DMS53 treated with DMSO at 0.1 percent for 48 hours (cell line): ENCODE measurements around the gene EYA2.
A peak's percentile ranks its signal among the peaks of the same experiment; 100 is the strongest.

Source experiments
- DNase-seq: peaks from one replicate; lab custom pipeline; 2025; ENCODE audit not compliant: unreplicated experiment; lab: John Stamatoyannopoulos, UW

The EYA2 gene

GRCh38 chr20:47133809-47134456 lies 239.3 kb downstream of the EYA2 start:
- no peak for DNase-seq

- DNase-seq = no peak
Measured at GRCh38 chr20:47136782-47137181, 242.1 kb downstream of the EYA2 start.

DNA sequence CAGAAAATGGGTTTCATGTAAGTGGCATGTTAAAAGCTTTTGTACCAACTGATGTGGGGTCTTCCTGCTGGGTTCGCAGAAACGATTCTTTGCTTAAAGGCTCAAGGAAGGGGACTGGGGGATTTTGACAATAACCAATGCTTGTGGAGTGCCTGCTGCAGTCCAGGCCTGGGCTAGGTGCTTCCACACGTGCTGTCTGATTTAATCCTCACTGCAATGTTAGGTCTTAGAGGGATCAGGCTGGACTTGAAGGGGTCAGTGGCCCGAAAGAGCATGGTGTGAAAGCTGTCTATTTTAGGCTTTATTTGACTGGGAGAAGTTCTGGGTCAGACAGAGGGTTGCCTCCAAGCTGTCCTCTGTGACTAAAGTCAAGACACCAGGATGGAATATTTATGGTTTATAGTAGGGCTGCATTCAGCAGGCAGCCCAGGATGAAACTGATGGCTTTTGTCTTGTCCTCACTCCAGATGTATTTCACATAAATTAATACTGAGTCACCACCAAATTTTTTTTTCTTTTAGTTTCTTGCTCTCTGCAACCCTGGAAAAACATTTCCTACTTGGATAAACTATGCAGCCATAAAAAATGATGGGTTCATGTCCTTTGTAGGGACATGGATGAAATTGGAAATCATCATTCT lies 242.7 kb downstream of the EYA2 start:
- DNase-seq = no peak

DNA sequence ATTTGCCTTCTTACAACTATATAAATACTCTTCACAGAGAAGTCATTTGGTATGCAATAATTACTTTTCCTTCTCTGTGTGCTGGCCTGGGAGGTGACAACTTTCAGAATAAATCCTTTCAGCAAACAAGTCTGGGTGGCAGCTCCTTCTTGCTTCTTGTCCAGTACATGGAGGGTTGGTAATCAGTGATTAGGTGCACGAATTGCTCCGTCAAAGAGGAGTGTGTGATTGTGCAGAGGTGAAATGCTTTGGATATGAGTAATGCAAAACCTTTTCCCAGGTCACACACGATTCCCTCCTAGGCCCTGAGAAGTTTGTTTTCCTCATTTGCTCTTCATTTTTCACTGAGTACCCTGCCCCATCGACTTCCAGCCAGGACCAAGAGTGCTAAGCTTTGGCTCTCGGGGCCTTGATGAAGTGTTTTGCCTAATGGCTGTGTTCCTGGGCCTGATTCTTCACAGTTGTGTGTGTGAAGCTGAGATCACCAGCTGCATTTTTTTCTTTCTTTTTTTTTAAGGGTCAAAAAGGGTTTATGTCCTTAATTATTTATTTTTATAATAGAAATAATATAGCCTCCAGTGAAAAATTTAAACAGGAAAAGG lies 245.4 kb downstream of the EYA2 start:
- DNase-seq = no peak

DNA sequence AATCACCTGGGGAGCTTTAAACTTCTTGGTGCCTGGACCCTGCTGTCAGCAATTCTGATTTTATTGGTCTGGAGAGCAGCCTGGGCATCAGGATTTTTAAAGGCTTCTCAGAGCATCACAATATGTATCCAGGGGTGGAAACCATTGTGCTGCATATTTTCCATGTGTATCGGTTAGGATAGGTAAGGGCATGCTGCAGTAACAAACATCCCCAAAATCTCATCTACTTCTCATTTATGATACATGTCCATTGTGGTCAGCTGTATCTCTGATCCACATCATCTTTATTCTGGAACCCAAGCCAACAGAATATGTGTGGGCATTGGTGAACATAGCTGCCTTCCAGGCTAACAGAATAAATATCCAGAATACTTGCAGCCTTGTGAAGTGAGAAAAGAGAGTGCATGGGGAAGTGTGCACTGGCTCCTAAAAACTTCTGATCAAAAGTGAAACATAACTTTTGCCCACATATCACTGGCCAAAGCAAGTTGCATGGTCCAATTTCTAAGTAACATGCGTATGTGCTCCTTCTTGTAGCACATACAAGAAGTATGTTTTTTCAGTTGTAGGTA lies 246.8 kb downstream of the EYA2 start:
- no peak for DNase-seq

- DNase-seq = no peak
Measured at GRCh38 chr20:47141941-47142773, 247.5 kb downstream of the EYA2 start.

GRCh38 chr20:47142774-47143170 lies 248.1 kb downstream of the EYA2 start:
- DNase-seq = no peak

DNA sequence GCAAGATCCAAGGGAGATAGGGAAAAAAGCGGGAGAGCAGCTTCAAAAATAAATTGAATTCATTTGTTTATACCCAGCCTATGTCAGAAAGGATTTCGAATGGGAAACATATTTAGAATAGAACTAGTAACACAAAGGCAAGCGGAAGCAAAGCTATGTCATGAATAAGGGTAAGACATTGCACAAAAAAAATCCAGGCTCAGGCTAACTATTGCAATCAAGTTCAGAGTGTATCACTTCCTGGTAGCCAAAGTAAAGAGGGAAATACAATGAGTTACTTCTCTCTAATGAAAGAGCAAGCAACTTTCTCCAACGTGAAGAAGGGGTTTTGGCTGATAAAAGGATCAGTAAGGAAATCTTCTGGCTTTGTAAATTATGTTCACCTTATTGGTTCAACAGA lies 249.0 kb downstream of the EYA2 start:
- no peak for DNase-seq

GRCh38 chr20:47144463-47144862 lies 249.8 kb downstream of the EYA2 start:
- DNase-seq = no peak

GRCh38 chr20:47146686-47147085 lies 252.0 kb downstream of the EYA2 start:
- no peak for DNase-seq

DNA sequence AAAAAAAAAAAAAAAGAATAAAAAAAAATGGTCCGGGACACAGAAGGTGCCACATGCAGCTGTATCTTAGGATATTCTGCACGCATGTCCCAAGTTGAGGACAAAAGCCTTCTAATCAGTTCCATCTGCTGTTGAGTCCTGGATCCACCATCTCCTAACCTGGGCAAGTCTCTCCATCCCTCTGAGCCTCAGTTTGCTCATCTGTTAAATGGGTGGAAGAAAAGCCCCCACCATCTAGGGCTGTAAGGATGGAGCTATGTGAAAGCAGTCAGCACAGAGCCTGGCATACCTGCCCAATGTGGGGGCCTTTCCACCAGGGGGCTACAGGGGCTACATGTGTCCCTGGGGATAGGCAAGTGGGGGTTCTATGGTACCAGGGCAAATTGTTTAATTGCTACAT lies 253.4 kb downstream of the EYA2 start:
- DNase-seq = no peak

DNA sequence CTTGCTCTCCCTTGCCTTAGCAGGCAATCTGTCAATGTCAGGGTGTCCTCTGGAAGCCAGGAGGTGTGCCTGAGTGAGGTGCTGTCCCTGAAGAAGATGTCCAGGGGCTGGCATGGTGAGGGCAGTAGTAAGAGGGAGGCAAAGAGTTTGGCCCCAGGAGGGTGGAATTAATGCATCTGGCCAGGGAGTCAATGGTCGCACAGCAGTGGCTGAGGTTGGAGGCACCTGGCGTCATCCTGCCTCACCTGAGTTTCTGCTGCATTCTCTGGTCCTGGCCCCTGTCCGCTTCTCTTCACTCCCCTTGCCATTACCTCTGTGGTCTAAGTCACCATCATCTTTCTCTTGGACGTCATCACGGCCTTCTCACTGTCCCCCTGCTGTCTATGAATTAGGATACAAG lies 255.3 kb downstream of the EYA2 start:
- DNase-seq = no peak

DNA sequence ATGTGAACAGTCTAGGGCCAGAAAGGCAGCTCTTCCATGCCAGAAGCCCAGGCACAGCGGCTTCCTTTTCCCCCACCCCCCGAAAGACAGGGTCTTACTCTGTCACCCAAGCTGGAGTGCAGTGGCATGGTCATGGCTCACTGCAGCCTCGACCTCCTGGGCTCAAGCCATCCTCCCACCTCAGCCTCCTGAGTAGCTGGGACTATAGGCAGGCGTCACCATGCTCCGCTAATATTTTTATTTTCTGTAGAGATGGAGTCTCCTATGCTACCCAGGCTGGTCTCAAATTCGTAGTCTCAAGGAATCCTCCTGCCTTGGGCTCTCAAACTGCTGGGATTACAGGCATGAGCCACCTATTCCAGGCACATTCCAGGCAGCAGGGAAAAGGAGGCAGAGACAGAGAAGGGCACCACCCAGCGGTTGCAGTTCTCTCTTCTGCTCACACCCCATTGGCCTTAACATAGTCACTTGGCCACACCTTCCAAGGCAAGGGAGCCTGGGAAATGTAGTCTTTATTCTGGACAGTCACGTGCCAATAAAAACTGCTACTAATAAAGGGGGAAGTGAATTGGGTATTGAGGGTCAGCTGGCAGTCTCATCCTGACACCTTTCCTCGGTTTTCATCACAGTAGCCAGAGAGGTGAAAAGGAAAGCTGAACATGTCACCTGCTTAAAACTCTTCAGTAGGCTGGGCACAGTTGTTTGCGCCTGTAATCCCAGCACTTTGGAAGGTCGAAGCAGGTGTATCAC lies 255.9 kb downstream of the EYA2 start:
- DNase-seq = peak; percentile 59

DNA sequence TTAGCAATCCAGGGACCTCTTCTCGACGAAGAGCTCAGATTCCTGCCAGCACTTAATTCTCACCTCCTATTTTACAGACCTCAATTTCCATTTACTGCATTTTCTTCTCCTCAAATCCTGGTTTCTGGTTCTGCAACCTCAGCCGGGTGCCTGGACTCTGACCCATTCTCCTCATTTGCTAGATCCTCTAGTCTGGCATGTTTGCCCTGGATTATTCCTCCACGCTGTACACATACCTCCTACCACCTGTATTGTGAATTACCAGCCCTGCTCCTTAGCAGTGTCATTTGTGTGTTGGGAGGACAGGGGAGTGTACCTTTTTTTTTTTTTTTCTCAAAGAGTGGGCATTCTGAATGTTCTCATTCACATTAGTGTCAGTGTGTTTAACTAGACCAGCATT lies 257.4 kb downstream of the EYA2 start:
- DNase-seq = no peak

DNA sequence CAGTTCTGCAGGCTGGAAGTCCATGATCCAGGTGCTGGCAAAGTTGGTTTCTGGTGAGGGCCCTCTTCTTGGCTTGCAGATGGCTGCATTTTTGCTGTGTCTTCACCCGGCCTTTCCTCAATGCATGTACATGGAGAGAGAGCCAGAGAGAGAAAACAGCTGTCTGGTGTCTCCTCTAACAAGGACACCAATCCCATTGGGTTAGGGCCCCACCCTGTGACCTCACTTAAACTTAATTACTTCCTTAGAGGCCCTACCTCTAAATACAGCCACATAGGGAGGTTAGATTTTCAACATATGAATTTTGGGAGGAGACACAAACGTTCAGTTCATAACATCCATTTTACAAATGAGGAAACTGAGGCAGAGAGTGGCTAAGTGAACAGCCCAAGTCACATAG lies 259.4 kb downstream of the EYA2 start:
- DNase-seq = no peak

DNA sequence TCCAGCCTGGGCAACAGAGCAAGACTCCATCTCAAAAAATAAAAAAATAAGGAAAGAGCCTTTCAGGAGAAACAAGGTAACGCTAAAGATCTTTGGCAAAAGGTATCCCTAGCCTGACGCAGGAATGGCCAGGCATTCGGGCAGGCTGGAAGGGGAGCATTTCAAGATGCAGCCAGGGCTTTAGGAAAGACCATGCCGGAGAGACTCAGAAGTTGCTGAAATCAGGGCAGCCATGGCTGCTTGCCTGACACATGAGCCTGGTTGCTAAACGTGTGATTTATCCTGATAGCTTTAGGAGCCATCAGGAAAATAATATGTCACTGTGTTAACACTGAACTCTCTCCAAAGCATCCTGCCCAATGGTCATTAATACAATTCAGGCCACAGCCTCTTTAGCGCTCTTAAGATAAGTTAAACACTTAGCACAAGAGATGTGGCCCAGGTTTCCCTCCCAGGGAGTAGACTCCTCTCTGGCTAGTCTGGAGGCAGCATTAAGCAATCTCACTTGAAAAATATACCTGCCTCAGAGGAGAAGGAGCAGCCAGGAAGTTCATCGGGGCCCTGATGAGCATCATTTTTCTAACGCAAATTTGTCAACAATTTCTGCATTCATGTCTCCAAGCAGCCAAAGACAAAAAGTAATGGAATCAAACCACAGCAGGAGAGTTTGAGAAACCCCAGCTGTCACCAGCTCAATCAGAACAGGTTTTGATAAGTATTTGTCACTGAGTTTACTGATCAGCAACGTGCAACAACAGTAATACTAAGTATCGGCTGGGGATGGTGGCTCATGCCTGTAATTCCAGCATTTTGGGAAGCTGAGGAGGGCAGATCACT lies 261.9 kb downstream of the EYA2 start:
- no peak for DNase-seq

GRCh38 chr20:47159166-47159565 lies 264.5 kb downstream of the EYA2 start:
- DNase-seq = no peak

DNA sequence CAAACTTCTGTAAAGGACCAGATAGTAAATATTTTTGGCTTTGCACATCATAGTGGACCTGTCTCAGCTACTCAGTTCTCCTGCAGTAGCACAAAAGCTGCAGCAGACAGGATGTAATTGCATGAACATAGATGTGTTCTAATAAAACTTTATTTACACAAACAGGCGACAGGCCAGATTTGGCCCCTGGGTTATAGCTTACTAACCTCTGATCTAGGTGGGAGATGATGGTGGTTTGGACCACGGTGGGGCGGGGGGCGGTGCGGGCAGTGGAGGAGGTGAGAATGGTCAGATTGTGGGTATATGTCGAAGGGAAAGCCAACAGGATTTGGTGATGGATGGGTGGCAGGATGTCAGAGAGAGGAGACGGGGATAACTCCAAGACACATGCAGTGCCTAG lies 265.6 kb downstream of the EYA2 start:
- no peak for DNase-seq

DNA sequence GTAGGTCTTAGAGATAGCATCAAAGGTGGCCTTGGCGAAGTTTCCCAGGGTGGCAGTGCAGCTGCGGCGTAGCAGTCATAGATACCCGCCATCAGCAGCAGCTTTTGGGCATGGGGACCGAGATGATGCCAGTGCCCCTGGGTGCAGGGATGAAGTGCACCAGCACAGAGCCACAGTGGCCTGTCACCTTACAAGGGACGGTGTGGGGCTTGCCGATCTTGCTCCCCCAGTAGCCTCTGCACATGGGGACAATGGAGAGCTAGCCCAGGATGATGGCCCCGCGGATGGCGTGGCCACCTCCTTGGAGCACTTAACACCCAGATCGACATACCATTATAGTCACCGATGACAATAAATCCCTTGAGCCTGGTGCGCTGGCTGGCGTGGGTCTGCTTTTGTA lies 266.3 kb downstream of the EYA2 start:
- no peak for DNase-seq

DNA sequence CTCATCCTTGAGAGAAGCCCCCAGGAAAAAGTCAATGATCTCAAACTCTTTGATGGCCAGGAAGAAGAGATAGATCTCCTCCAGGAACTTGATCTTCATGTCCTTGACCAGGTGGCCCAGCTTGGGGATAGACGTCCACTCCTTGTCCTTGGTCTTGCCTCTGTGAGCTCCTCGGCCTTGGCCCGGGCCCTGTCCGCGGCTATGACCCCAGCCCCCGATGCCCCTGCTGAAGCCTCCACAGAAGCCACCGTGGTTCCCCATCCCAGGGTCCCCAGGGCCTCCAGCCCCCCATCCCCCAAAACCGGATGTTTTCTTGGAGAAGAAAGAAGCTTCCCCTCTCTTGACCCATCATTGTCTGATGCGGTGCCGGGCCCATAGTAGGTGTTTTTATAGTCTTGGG lies 266.8 kb downstream of the EYA2 start:
- no peak for DNase-seq
